PFSK-1 (cell line): ENCODE data around the gene SLC39A1.

ENCODE experiments used
- FOXP2 ChIP-seq: optimal IDR thresholded peaks from 2 replicates; pipeline ENCODE3; 2011; ENCODE audit warnings: borderline replicate concordance, control low read depth, inconsistent platforms; ENCODE audit not compliant: insufficient read depth; ENCODE audit errors: extremely low read length, extremely low read depth
- POLR2AphosphoS5 ChIP-seq: IDR thresholded peaks from 2 replicates; pipeline ENCODE4 v1.6.1; 2012; ENCODE audit warnings: low read depth, mild to moderate bottlenecking, control low read depth, low read length, moderate library complexity
- SIN3A ChIP-seq: IDR thresholded peaks from 2 replicates; pipeline ENCODE4 v1.6.1; 2012; ENCODE audit warnings: mild to moderate bottlenecking, low read length, moderate library complexity, borderline replicate concordance; ENCODE audit not compliant: insufficient read depth
- TAF1 ChIP-seq: IDR thresholded peaks from 2 replicates; pipeline ENCODE4 v1.6.1; 2012; ENCODE audit warnings: low read length, control low read depth, borderline replicate concordance; ENCODE audit not compliant: insufficient read depth
- TF ChIP-seq, protein P1 (sequence below), 2 experiments: IDR thresholded peaks; 2 replicates each; pipeline versions ENCODE4 v1.6.1 to v1.8.0; 2011 to 2012; ENCODE audit warnings: low read depth in 2 of 2, low read length in 2 of 2, control low read depth in 1 of 2, inconsistent platforms in 1 of 2, mild to moderate bottlenecking in 1 of 2, moderate library complexity in 1 of 2; ENCODE audit not compliant: insufficient read depth in 1 of 2

SLC39A1 gene

DNA sequence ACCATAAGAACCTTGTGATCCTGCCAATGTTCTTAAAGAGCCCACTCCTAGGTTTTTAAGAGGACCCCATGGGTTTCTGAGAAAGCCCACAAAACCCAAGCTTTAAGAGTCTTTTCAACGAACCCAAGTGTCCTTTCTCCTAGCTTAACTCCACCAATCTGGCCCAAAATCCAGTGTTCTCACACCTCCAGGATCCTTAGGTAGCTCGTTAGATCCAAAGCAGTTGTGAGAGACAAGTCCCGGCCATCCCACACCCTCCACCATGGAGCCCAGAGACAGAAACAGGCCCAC is 18.6 kb downstream of the SLC39A1 start:
- TF ChIP-seq, protein P1, sequence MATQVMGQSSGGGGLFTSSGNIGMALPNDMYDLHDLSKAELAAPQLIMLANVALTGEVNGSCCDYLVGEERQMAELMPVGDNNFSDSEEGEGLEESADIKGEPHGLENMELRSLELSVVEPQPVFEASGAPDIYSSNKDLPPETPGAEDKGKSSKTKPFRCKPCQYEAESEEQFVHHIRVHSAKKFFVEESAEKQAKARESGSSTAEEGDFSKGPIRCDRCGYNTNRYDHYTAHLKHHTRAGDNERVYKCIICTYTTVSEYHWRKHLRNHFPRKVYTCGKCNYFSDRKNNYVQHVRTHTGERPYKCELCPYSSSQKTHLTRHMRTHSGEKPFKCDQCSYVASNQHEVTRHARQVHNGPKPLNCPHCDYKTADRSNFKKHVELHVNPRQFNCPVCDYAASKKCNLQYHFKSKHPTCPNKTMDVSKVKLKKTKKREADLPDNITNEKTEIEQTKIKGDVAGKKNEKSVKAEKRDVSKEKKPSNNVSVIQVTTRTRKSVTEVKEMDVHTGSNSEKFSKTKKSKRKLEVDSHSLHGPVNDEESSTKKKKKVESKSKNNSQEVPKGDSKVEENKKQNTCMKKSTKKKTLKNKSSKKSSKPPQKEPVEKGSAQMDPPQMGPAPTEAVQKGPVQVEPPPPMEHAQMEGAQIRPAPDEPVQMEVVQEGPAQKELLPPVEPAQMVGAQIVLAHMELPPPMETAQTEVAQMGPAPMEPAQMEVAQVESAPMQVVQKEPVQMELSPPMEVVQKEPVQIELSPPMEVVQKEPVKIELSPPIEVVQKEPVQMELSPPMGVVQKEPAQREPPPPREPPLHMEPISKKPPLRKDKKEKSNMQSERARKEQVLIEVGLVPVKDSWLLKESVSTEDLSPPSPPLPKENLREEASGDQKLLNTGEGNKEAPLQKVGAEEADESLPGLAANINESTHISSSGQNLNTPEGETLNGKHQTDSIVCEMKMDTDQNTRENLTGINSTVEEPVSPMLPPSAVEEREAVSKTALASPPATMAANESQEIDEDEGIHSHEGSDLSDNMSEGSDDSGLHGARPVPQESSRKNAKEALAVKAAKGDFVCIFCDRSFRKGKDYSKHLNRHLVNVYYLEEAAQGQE (IDR thresholded peaks at IDR 0.05; ENCODE audit: insufficient read depth in 1 of 2, low read depth in 2 of 2, low read length in 2 of 2) = no peak
- no peak for TF ChIP-seq FOXP2
- no peak for TF ChIP-seq SIN3A
- TF ChIP-seq TAF1 = no peak
- TF ChIP-seq POLR2AphosphoS5 = no peak

DNA sequence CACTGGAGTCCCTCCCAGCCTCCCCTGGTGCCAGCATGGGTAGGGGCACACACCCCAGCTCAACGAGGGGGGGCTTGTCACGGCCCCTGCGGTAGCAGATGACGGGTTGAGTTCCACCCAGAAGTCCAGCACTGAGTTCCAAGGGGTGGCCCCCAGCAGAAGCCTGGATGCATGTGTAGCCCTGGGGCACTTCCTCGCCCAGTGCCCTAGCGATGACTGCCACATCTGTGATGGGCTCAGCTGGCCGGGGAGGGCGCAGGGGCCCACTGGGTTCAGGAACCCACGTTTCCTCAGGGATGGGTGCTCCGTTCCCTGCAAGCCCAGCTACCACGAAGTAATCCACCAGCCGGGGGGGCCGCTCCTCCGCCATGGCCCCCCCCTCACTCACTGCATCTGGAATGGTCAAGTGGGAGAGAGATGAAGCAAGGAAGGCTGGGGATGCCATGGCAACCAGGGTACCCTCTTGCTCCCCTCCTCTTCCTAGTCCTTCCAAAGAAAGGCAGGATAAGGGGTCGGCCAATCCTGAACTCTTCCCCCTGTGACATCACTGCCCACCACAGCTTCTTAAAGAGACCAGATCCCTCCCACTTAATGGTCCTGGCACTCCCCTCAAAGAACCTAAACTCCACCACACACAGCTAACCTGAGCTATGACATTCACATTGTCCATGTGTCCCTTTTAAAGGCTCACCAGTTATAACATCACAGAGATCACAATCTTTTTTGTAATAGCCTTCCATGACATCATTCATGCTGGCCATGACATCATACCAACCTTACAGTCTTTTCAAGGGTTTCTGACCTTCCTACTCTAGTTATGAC is 19.1 kb downstream of the SLC39A1 start:
- TF ChIP-seq FOXP2 (no peak), POLR2AphosphoS5 (no peak), SIN3A (no peak), TAF1 (no peak)
- TF ChIP-seq, protein P1 (IDR thresholded peaks at IDR 0.05; ENCODE audit: insufficient read depth in 1 of 2, low read depth in 2 of 2, low read length in 2 of 2) = no peak

DNA sequence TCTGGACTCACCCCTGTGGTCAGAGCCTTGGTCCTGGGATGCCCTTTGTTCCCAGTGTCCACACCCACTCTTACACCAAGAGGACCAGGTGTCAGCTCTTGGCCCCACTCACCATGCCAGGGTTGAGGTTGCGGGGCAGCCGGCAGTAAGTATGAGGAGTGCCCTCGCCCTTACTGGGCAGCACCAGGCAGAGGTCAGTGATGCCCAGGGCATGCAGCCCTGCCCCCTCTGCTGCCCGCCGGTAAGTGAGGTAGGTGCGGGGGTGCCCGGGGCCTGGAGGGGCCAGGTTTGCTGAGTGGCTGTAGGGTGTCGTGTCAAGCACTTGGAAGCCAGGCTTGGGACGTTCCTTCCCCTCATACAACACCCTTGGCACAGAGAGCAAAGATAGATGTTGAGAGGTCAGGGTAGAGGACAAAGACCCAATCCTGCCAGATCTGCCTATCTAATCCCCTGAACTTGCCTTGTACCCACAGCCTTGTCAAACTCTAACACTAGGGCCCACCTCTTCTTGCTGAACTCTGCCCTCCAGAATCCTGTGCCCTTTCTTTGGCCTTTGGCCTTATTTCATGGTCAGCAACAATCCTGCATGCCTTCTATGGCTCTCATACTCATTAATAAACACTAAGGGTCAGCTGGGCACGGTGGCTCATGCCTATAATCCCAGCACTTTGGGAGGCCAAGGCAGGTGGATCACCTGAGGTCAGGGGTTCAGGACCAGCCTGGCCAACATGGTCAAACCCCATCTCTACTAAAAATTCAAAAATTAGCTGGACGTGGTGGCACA is 20.4 kb downstream of the SLC39A1 start:
- TF ChIP-seq, protein P1 (IDR thresholded peaks at IDR 0.05; ENCODE audit: insufficient read depth in 1 of 2, low read depth in 2 of 2, low read length in 2 of 2) = no peak
- TF ChIP-seq SIN3A (no peak), POLR2AphosphoS5 (no peak), FOXP2 (no peak), TAF1 (no peak)

DNA sequence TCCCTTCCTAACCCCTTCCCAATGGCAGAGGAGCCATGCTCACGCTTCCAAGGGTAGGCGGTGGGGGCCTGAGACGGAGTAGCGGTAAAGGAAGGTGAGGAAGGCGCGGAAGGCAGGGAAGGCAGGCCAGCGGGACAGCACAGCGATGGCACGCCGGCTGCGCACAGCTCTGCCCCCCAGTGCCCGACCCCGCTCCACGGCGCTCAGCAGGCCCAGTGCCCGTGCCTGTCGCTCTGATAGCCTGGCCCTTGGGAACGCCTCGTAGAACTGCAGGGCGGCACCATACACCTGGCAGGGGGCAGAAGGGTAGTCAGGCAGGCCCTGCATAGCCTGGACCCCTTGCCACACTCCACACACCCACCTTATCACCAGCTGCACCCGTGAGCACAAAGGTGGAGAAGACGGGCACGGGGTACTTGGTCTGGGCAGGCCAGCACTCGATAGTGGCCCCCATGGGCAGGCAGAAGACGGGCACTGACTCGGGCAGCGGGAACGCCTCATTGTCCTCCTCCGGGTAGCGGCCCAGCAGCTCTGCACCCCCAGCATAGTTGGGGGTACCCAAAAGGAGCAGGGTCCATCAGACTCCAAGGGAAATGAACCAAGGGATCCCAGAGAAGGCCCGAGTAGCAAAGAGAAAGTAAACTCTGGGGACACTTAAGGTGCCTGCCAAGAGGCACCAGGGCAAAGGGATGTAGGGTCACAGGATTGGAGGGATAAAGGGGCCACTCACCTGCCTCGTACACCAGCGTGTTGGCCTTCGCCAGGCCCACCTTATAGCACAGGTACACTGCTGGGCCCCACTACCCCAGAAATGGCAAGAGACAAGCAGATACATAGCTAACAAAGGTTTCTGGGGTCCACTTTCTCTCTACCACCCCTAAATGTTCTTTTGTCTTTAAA is 21.3 kb downstream of the SLC39A1 start:
- TF ChIP-seq SIN3A = no peak
- TF ChIP-seq TAF1 = no peak
- no peak for TF ChIP-seq FOXP2
- TF ChIP-seq, protein P1 (IDR thresholded peaks at IDR 0.05; ENCODE audit: insufficient read depth in 1 of 2, low read depth in 2 of 2, low read length in 2 of 2) = no peak
- no peak for TF ChIP-seq POLR2AphosphoS5
